DMS 273 (cell line): Measurements from ENCODE around the gene PDE4B.
"Not testable (repeated sequence)": the region's sequence is repeated elsewhere in the genome, so short reads cannot be mapped to it uniquely, and the experiment has no call there.

ENCODE experiments used
- DNase-seq: peaks from one replicate; lab custom pipeline; 2025; ENCODE audit not compliant: unreplicated experiment; lab: John Stamatoyannopoulos, UW

The PDE4B gene

GRCh38 chr1:65949230-65949626 is 156.5 kb downstream of the PDE4B start:
- no peak for DNase-seq

- no peak for DNase-seq
Measured at GRCh38 chr1:65949933-65950332, 157.2 kb downstream of the PDE4B start.

GRCh38 chr1:65952696-65953095 is 160.0 kb downstream of the PDE4B start:
- no peak for DNase-seq

- no peak for DNase-seq
Measured at GRCh38 chr1:65953170-65953569, 160.5 kb downstream of the PDE4B start.

GRCh38 chr1:65955071-65955470 is 162.4 kb downstream of the PDE4B start:
- DNase-seq, result no peak

- DNase-seq, result no peak
Measured at GRCh38 chr1:65955503-65955902, 162.8 kb downstream of the PDE4B start.

GRCh38 chr1:65958561-65959350 is 166.1 kb downstream of the PDE4B start:
- peak; percentile 79 for DNase-seq

- no peak for DNase-seq
Measured at GRCh38 chr1:65959896-65960567, 167.3 kb downstream of the PDE4B start.

- no peak for DNase-seq
Measured at GRCh38 chr1:65963156-65963888, 170.6 kb downstream of the PDE4B start.

GRCh38 chr1:65964123-65964522 is 171.4 kb downstream of the PDE4B start:
- DNase-seq, result no peak

GRCh38 chr1:65965112-65965996 is 172.7 kb downstream of the PDE4B start:
- no peak for DNase-seq

GRCh38 chr1:65967492-65967891 is 174.8 kb downstream of the PDE4B start:
- DNase-seq, result not testable (repeated sequence)

- DNase-seq, result no peak
Measured at GRCh38 chr1:65971547-65971946, 178.9 kb downstream of the PDE4B start.

- DNase-seq, result no peak
Measured at GRCh38 chr1:65975708-65976107, 183.0 kb downstream of the PDE4B start.

- DNase-seq, result no peak
Measured at GRCh38 chr1:65979136-65980044, 186.7 kb downstream of the PDE4B start.

GRCh38 chr1:65980237-65980636 is 187.5 kb downstream of the PDE4B start:
- no peak for DNase-seq

GRCh38 chr1:65983500-65983899 is 190.8 kb downstream of the PDE4B start:
- DNase-seq, result no peak

- DNase-seq, result no peak
Measured at GRCh38 chr1:65985393-65986066, 192.8 kb downstream of the PDE4B start.

GRCh38 chr1:65986146-65986545 is 193.5 kb downstream of the PDE4B start:
- no peak for DNase-seq
